GM12892 (cell line): ENCODE measurements around the gene BAIAP2.

Experiments
- POLR2A ChIP-seq: IDR thresholded peaks from 2 replicates; pipeline ENCODE4 v1.6.1; 2011; ENCODE audit warnings: low read depth, low read length, control low read depth
- POLR2AphosphoS5 ChIP-seq: IDR thresholded peaks from 2 replicates; pipeline ENCODE4 v1.6.1; 2011; ENCODE audit warnings: low read depth, low read length, control low read depth
- TAF1 ChIP-seq: IDR thresholded peaks from 2 replicates; pipeline ENCODE4 v1.6.1; 2011; ENCODE audit warnings: low read depth, mild to moderate bottlenecking, control low read depth, low read length, borderline replicate concordance

GRCh38 chr17:81097134-81097942 lies 62.4 kb downstream of the BAIAP2 start:
- TF ChIP-seq POLR2AphosphoS5 (no peak), POLR2A (no peak), TAF1 (no peak)
